Measurements from ENCODE around the gene CAPN14.

Gene CAPN14

DNA sequence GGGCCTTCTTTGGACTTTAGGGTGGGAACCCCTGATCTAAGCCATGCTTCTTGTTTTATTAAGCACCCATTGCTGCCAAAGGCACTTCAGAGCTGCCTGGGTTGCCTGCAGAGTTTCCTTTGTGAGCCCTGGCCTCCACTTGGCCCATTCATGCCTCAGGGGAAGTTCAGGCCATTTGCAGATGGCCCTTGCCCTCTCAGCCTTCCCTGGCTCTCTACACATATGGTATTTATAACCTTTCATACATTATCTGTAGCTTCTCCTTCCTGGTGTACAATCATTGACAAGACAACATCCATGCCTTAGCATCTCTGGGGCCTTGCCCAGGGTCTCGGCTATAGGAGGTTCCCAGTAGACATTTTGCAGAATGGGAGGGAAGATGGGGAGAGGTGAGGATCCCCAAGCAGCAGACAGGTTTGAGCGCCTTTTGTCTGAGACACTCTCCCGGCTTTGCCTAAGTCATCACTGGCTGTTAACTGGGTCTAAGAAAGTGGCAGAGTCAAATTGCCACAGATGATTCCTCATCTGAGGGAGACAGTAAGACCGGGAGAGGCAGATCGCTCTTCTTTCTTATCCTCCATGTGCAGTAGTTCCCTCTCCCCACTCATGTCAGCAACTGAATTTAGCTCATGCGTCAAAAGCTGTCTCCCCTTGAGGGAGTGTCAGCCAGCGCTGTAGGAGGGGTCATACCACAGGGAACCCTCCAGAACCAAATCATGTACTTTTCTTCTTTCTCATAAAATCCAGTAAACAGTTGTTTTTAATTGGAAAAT, 19.3 kb upstream of the CAPN14 start:
- DNase-seq (ENCODE audit: low read depth): no peak
- H3K4me3 ChIP-seq (ENCODE audit: low read length): no peak overlapping the region
- TF ChIP-seq, protein P1, sequence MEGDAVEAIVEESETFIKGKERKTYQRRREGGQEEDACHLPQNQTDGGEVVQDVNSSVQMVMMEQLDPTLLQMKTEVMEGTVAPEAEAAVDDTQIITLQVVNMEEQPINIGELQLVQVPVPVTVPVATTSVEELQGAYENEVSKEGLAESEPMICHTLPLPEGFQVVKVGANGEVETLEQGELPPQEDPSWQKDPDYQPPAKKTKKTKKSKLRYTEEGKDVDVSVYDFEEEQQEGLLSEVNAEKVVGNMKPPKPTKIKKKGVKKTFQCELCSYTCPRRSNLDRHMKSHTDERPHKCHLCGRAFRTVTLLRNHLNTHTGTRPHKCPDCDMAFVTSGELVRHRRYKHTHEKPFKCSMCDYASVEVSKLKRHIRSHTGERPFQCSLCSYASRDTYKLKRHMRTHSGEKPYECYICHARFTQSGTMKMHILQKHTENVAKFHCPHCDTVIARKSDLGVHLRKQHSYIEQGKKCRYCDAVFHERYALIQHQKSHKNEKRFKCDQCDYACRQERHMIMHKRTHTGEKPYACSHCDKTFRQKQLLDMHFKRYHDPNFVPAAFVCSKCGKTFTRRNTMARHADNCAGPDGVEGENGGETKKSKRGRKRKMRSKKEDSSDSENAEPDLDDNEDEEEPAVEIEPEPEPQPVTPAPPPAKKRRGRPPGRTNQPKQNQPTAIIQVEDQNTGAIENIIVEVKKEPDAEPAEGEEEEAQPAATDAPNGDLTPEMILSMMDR (conservative IDR thresholded peaks at IDR 0.05; ENCODE audit: low read length): no peak

DNA sequence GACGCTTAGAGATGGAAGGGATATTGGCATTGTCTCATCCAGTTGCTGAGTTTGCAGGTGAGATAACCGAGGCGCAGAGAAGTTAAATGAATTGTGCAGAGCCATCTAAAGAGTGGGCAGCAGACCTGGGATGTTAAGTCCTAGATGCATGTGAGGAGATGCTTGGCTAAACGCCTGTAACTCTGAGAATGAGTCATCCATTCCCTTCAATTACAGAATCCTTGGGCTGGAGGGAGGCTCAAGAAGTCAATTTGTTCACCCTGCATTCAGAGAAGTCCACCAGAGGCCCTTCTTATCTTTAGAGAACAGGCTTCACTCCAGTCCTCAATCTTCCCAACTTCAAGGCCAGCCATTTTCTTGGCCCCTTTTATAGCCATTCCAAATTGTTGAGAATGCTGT, 18.2 kb upstream of the CAPN14 start:
- no peak overlapping the region for H3K4me3 ChIP-seq (ENCODE audit: low read length)
- TF ChIP-seq, protein P1 (conservative IDR thresholded peaks at IDR 0.05; ENCODE audit: low read length): no peak
- DNase-seq (ENCODE audit: low read depth): peak; percentile 87

DNA sequence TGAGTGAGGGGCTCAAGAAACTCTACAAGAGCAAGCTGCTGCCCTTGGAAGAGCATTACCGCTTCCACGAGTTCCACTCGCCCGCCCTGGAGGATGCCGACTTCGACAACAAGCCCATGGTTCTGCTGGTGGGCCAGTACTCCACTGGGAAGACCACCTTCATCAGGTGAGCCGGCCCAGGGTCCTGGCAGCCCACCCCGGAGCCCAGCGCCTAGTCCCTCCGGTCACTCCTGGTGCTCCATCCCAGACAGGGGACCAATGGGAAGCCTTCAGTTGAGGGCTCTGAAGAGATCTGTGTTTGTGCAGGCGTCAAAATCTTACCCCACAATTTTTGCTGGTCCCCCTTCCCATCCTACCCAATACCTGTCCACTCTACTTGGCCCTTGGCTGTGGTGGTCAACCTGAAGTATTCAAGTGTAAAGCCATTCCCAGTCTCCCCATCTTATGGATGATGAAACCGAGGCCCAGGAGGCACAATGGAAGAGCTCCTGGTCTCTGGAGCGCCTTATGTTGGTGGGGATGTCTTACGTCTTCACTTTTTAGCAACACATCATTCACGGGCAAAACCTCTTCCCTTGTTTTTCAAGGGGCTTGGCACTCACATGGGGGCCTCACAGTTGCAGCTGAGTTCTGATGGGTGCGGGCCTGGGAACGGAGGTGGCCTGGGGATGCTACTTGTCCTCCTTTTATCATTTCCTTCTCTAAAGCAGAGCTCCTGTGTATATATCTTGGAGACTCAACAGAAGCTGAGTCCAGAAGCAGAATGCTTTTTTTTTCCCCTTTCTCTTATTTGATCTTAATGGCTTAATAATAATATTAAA, 17.6 kb upstream of the CAPN14 start:
- DNase-seq (ENCODE audit: low read depth): no peak
- TF ChIP-seq, protein P1 (conservative IDR thresholded peaks at IDR 0.05; ENCODE audit: low read length): no peak
- peak overlapping the region; percentile 71 for H3K4me3 ChIP-seq (ENCODE audit: low read length)

DNA sequence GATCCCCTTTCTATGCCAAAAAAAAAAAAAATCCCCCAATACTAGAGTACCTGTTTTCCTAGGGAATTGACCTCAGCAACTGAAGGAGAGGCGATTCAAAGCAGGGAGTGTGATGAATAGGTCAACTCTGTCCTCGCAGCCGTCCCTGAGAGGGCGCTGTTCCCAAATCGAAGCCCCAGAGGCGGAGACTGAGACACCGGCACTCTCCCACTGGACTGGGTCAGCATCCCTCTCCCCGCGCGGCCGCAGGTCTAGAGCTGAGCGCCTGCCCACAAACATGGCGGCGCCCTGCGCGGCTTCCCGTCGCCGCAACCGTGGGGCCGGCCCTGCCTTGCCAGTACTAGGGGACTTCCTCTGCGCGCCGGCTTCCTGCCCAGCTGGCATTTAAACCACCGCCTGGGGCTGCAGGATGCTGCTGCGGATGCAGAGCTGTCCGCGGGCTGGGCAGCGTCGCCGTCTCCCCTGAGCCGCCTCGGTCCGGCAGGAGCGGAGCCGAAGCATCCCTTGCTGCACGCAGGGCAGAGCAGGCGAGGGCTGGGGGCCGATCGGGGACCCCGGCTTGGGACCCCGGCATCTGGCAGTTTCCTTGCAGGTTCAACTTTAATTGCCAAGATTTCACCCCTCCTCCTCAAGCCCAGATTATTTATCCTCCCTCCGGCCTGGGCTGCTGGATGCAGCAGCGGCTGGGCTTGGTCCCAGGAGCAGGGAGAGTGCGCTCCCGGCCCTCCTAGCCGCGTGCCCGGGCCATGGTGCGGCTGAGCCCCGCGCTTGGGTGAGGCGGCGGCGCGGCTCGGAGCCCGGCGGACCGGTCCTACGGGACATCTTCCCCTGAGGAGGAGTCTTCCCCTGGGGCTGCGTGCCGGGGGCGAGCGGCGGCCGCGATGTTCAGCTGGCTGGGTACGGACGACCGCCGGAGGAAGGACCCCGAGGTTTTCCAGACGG, 16.7 kb upstream of the CAPN14 start, which contains the start of gene EHD3:
Gene EHD3, plus strand, starts transcription at position 412 of the 942 bp plus-strand sequence. Its CDS starts 470 bp downstream, at position 882.
- TF ChIP-seq, protein P1 (conservative IDR thresholded peaks at IDR 0.05; ENCODE audit: low read length): peak; percentile 68
- DNase-seq (ENCODE audit: low read depth): peak; percentile 84
- peak within 1 kb of the TSS; percentile 71 for H3K4me3 ChIP-seq (ENCODE audit: low read length)

DNA sequence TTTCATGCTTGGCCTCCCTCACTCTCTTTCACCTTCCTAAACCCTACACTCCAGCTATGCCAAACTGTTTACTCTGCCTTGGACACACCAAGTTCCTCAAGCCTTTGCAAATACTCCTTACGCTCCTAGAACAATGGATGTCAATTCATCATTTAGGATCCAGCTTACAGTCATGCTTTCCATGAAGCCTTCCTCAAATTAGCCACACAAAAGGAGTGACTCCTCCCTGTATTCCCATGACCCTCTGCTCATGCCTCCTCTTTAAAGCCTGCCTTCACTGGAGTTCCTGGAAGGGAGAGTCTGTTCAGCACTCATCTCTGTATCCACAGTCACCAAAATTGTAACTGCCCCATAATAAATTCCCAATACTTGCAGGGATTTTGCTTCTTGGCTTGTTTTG, 15.9 kb upstream of the CAPN14 start:
- TF ChIP-seq, protein P1 (conservative IDR thresholded peaks at IDR 0.05; ENCODE audit: low read length): no peak
- H3K4me3 ChIP-seq (ENCODE audit: low read length): peak overlapping the region; percentile 71; the same call in 1 of the 2 replicates
- no peak for DNase-seq (ENCODE audit: low read depth)

DNA sequence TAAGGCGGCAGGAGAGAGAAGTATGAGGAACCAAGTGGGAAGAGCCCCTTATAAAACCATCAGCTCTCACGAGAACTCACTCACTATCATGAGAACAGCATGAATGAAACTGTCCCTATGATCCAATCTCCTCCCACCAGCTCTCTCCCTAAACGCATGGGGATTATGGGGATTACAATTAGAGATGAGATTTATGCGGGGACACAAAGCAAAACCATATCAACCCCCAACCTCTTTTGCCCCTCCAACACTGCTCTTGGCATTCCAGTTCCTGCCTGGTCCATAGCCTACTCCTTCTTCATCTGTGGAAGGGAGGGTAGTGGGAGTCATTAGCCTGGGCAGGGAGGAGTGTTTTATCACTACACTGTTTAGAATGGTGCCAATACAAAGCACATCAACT, 15.3 kb upstream of the CAPN14 start:
- TF ChIP-seq, protein P1 (conservative IDR thresholded peaks at IDR 0.05; ENCODE audit: low read length): no peak
- no peak overlapping the region for H3K4me3 ChIP-seq (ENCODE audit: low read length)
- DNase-seq (ENCODE audit: low read depth): no peak
